Karpas-422 (cell line): Measurements from ENCODE around the gene RABAC1. TPM values are rescaled to one million over a fixed set of nuclear protein-coding genes. Genes with fewer than 3 reads are reported as not detected.
"Not testable (repeated sequence)": the region's sequence is repeated elsewhere in the genome, so short reads cannot be mapped to it uniquely, and the experiment has no call there.

Experiments
- DNase-seq: peaks from one replicate; pipeline ENCODE4 v3.0.0-alpha.2; 2015
- H2AFZ ChIP-seq: fragments of 200-600 bp; sonication (generic); 2 replicates; pipeline ENCODE4 v1.6.1; 2014; ENCODE audit warnings: antibody characterized with exemption, low read length, mixed read lengths
- H3K27ac ChIP-seq: fragments of 200-600 bp; sonication (generic); 2 replicates; pipeline ENCODE4 v1.5.1; 2014; ENCODE audit warnings: mild to moderate bottlenecking, low read length, moderate library complexity
- H3K27me3 ChIP-seq: fragments of 200-600 bp; sonication (generic); 2 replicates; pipeline ENCODE4 v1.6.1; 2014; ENCODE audit warnings: low read length, mixed read lengths
- H3K36me3 ChIP-seq: fragments of 200-600 bp; sonication (generic); 2 replicates; pipeline ENCODE4 v1.6.1; 2014; ENCODE audit warnings: low read length, mixed read lengths; ENCODE audit not compliant: insufficient read depth
- H3K4me1 ChIP-seq: fragments of 200-600 bp; sonication (generic); 2 replicates; pipeline ENCODE4 v1.6.1; 2014; ENCODE audit warnings: mild to moderate bottlenecking, low read length, mixed read lengths
- H3K4me2 ChIP-seq: fragments of 200-600 bp; sonication (generic); 2 replicates; pipeline ENCODE4 v1.6.1; 2014; ENCODE audit warnings: low read length, low read depth, mild to moderate bottlenecking; ENCODE audit not compliant: poor library complexity, severe bottlenecking
- H3K4me3 ChIP-seq: fragments of 200-600 bp; sonication (generic); 2 replicates; pipeline ENCODE4 v1.5.1; 2014; ENCODE audit warnings: mild to moderate bottlenecking, antibody characterized with exemption, low read length, mixed read lengths
- H3K79me2 ChIP-seq: fragments of 200-600 bp; sonication (generic); 2 replicates; pipeline ENCODE4 v1.6.1; 2014; ENCODE audit warnings: mild to moderate bottlenecking, low read length, mixed read lengths
- H3K9ac ChIP-seq: fragments of 200-600 bp; sonication (generic); 2 replicates; pipeline ENCODE4 v1.6.0; 2014; ENCODE audit warnings: low read length
- H3K9me2 ChIP-seq: fragments of 200-600 bp; sonication (generic), shearing (Covaris generic); replicated peaks from 2 replicates; pipeline ENCODE4 v1.6.0; 2014; ENCODE audit warnings: mild to moderate bottlenecking, low read length, moderate library complexity; ENCODE audit not compliant: insufficient read depth
- H3K9me3 ChIP-seq: fragments of 300-700, 200-600 bp; sonication (generic); 2 replicates; pipeline ENCODE4 v1.6.1; 2014; ENCODE audit warnings: low read length, mixed read lengths
- H4K20me1 ChIP-seq: fragments of 200-600 bp; sonication (generic); 2 replicates; pipeline ENCODE4 v1.6.1; 2014; ENCODE audit warnings: mild to moderate bottlenecking, antibody characterized with exemption, low read length, low read depth; ENCODE audit not compliant: insufficient read depth
- total RNA-seq: library from RNA; depleted of rRNA; stranded (reverse); fragments of >200 nt; shearing (Covaris generic); gene quantifications from 2 replicates; pipeline ENCODE4 v1.2.3, GENCODE V29; 2014; ENCODE audit warnings: low replicate concordance

The RABAC1 gene
- total RNA-seq, 1 experiment from 2014 or later, result 270 TPM

DNA sequence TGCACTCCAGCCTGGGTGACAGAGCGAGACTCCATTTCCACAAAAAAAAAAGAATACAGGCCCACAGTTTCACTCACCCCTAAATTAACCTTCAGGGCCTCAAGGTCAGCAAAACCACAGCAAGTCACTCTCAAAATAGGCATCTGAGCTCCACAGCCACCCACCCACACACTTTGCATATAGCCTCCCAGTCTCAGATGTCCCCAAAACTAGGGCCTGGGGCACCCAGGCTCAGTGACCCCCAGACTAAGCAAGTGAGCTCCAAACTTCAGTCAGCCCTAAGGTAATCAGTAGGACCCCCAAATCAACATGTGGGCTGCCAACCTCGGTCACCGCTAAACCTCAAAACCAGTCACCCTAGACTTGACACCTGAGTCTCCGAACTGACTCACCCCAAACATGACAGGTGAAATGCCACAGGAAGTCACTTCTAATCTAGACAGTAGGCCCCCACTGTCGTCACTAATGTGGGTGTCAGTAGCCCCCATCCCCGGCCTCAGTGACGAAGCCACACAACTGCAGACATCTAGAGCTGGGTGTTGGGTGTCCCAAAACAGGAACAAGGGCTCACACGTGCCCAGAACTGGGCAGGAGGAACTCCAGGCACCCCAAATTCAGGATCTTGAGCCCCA is 13.9 kb downstream of the RABAC1 start:
- no peaks in the 10 kb centered on the region for H3K9me3 ChIP-seq
- DNase-seq, result peak; percentile 97
- no peaks in the 10 kb centered on the region for H3K27me3 ChIP-seq
- H3K4me2 ChIP-seq, result peak overlapping the region; percentile 67
- H3K79me2 ChIP-seq, result no peaks in the 10 kb centered on the region
- H2AFZ ChIP-seq, result no peak overlapping the region
- H4K20me1 ChIP-seq, result no peaks in the 10 kb centered on the region
- H3K4me3 ChIP-seq, result peak overlapping the region; percentile 40; the same call in 1 of the 2 replicates
- no peaks in the 10 kb centered on the region for H3K36me3 ChIP-seq
- peak overlapping the region; percentile 98 for H3K27ac ChIP-seq
- H3K9me2 ChIP-seq, result no peaks in the 10 kb centered on the region
- peaks cover 75% of the 10 kb centered on the region for H3K4me1 ChIP-seq
- peak overlapping the region; percentile 73 for H3K9ac ChIP-seq

DNA sequence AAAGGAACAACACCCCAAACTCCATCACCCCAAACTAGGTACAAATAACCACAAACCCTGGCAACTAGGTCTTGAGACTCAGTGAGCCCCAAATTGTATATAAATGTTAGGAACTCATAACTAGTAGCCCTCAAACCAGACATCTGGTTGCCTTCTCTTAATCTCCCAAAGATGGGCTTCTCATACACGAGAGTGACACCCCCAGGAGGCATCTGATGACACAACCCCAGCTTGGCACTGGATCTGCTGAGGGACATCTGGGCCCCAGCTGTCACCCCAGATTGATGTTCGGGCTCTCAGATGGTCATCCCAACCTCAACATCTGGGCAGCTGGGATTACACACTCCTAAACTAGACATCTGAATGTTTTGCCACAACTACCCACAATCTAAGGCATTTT is 14.8 kb downstream of the RABAC1 start:
- H3K4me2 ChIP-seq, result peak overlapping the region; percentile 67

DNA sequence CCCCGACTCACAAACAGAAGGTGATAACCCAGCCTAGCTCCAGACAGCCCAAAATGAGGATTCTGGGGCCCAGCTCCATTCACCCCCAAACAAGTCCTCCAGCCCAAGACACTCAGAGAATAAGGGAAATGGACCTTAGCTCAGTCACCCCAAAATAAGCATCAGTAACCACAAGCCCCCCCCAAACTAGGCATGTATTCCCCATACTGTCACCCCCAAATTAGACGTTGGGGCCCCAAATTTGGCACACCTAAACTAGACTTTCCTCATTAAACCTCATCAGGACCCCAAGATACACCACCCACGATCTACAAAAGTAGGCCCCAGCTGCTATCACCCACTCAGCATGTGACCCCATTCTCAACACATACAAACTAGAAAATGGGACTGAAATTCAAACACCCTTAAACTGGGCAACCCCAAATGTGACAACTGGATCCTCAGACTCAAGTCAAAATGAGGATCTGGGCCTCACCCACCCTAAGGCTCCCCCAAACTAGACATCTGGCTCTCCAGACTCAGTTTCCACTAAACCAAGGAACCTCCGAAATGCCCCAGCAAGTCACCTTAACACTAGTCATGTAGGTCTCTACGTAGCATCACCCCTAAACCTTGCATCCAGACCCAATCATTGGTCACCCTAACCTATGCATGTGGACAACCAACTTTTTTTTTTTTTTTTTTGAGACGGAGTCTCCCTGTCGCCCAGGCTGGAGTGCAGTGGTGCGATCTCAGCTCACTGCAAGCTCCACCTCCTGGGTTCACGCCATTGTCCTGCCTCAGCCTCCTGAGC is 17.5 kb downstream of the RABAC1 start:
- no peaks in the 10 kb centered on the region for H4K20me1 ChIP-seq
- H3K27me3 ChIP-seq, result no peaks in the 10 kb centered on the region
- H3K9ac ChIP-seq, result peak overlapping the region; percentile 99
- H3K36me3 ChIP-seq, result no peaks in the 10 kb centered on the region
- peak overlapping the region; percentile 95 for H3K27ac ChIP-seq
- H3K79me2 ChIP-seq, result no peaks in the 10 kb centered on the region
- H3K9me3 ChIP-seq, result no peaks in the 10 kb centered on the region
- peaks cover 79% of the 10 kb centered on the region for H3K4me1 ChIP-seq
- peak overlapping the region; percentile 86; the same call in 1 of the 2 replicates for H3K4me3 ChIP-seq
- no peak overlapping the region; the same call in 1 of the 2 replicates for H2AFZ ChIP-seq
- no peaks in the 10 kb centered on the region for H3K9me2 ChIP-seq
- peak overlapping the region; percentile 93 for H3K4me2 ChIP-seq
- peak; percentile 67 for DNase-seq

More for the DNA sequence above, 14.8 kb downstream of the RABAC1 start:
- H3K9ac ChIP-seq, result peak overlapping the region; percentile 73
- no peaks in the 10 kb centered on the region for H3K9me3 ChIP-seq
- no peaks in the 10 kb centered on the region for H4K20me1 ChIP-seq
- H3K36me3 ChIP-seq, result no peaks in the 10 kb centered on the region
- H3K79me2 ChIP-seq, result no peaks in the 10 kb centered on the region
- peak overlapping the region; percentile 40 for H3K4me3 ChIP-seq
- H2AFZ ChIP-seq, result no peak overlapping the region
- no peaks in the 10 kb centered on the region for H3K9me2 ChIP-seq
- H3K27ac ChIP-seq, result peak overlapping the region; percentile 98
- no peaks in the 10 kb centered on the region for H3K27me3 ChIP-seq
- peak; percentile 85 for DNase-seq
- H3K4me1 ChIP-seq, result peaks cover 81% of the 10 kb centered on the region

DNA sequence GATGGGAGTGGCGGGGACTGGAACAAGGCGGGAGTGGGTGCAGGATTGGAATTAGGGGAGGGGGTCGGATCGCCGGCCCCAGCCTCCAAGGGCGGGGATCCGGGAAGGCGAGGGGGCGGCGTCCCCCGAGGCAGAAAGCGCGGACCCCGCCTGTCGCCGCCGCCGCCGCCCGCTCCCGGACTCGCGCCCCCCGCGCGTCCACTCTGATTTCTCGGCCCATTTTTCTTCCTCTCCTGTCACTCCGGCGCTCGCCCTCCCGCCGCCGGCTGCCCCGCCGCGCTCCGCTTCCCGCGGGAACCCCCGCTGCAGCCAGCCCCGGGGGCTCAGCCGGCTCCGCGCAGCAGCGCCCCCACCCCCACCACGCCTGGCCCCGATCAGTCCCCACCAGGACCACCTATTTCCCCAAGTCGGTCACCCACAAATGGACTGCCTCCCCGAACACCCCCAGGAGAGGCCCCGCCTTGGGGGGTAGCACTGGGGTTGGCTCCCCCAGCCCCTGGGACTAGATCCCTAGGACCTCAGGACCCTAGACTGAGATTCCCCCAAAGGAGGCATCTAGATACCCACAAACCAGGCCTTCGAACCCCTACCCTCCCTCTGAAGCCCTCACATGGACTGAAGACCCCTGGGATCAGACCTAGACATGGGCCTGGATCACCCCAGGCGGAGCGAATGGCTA is 18.3 kb downstream of the RABAC1 start:
- peak overlapping the region; percentile 52; the same call in 1 of the 2 replicates for H2AFZ ChIP-seq
- H3K9ac ChIP-seq, result peak overlapping the region; percentile 99

DNA sequence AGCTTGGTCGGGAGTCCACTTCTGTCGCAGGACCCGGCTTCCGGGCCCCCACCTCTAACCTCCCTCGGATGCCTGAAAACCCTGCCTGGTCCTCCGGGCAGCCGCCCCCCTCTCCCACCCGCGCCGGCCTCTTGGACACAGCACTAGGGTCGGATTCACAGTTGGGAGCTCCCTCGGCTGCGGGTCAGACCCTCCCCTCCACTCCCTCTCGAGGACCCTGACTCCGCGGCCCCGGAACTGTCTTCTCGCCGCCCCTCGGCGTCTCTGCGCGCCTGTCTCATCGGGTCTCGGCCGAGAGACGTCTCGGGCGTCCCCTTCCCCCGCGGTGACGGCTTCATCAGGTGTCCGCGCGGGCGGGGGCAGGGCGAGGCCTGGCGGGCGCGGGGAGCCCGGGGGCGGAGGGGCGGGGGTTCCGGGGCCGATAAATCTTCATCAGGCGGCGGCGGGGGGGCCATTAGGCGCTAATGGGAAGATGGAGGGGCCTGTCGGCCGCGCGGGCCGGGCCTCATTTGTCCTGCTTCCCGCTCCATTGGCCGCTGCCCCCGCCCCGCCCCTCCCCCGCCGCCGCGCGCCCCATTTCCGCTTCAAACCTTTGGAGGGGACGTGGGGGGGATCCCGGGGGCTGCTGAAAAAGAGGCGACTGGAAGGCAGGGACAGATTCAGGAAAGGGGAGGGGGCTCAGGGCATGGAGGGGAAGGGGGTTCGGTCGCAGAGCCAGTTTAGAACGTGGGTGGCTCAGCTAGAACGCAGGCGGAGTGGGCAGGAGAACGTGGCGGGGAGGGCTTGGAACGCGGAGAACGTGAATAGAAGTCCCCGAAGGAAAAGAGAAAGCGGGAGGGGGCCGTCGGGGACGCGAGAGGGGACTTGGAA is 19.0 kb downstream of the RABAC1 start:
- Histone ChIP-seq H3K36me3 (no peaks in the 10 kb centered on the region), H3K9me2 (no peaks in the 10 kb centered on the region), H2AFZ (0 out of 2 replicates have a peak overlapping the region, but pooled peaks have one; percentile 52), H4K20me1 (no peaks in the 10 kb centered on the region), H3K27me3 (no peaks in the 10 kb centered on the region), H3K9me3 (no peaks in the 10 kb centered on the region), H3K79me2 (no peaks in the 10 kb centered on the region), H3K4me3 (peak overlapping the region; percentile 86), H3K4me2 (peak overlapping the region; percentile 98), H3K27ac (peak overlapping the region; percentile 95), H3K9ac (peak overlapping the region; percentile 99), H3K4me1 (peaks cover 76% of the 10 kb centered on the region)
- DNase-seq, result peak; percentile 89

More for the DNA sequence above, 18.3 kb downstream of the RABAC1 start:
- Histone ChIP-seq H4K20me1 (no peaks in the 10 kb centered on the region), H3K27me3 (no peaks in the 10 kb centered on the region), H3K4me3 (peak overlapping the region; percentile 86), H3K4me2 (peak overlapping the region; percentile 93), H3K9me3 (no peaks in the 10 kb centered on the region), H3K27ac (peak overlapping the region; percentile 95), H3K36me3 (no peaks in the 10 kb centered on the region), H3K9me2 (no peaks in the 10 kb centered on the region), H3K4me1 (peaks cover 79% of the 10 kb centered on the region), H3K79me2 (no peaks in the 10 kb centered on the region)
- DNase-seq, result no peak

DNA sequence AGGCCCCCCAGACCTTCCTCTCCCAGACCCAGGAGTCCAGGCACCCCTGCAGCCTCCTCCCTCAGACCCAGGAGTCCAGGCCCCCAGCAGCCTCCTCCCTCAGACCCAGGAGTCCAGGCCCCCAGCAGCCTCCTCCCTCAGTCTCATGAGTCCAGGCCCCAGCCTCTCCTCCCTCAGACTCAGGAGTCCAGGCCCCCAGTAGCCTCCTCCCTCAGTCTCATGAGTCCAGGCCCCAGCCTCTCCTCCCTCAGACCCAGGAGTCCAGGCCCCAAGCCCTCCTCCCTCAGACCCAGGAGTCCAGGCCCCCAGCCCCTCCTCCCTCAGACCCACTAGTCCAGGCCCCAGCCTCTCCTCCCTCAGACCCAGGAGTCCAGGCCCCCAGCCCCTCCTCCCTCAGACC is 19.9 kb downstream of the RABAC1 start:
- peak overlapping the region; percentile 99 for H3K9ac ChIP-seq
- not testable (repeated sequence) for H3K79me2 ChIP-seq, H3K9me2 ChIP-seq, DNase-seq, H4K20me1 ChIP-seq, H2AFZ ChIP-seq, H3K27me3 ChIP-seq, H3K36me3 ChIP-seq, H3K9me3 ChIP-seq
- peak overlapping the region; percentile 98 for H3K4me2 ChIP-seq
- H3K27ac ChIP-seq, result peak overlapping the region; percentile 95
- H3K4me3 ChIP-seq, result peak overlapping the region; percentile 86; the same call in 1 of the 2 replicates
- H3K4me1 ChIP-seq, result peaks cover 76% of the 10 kb centered on the region

DNA sequence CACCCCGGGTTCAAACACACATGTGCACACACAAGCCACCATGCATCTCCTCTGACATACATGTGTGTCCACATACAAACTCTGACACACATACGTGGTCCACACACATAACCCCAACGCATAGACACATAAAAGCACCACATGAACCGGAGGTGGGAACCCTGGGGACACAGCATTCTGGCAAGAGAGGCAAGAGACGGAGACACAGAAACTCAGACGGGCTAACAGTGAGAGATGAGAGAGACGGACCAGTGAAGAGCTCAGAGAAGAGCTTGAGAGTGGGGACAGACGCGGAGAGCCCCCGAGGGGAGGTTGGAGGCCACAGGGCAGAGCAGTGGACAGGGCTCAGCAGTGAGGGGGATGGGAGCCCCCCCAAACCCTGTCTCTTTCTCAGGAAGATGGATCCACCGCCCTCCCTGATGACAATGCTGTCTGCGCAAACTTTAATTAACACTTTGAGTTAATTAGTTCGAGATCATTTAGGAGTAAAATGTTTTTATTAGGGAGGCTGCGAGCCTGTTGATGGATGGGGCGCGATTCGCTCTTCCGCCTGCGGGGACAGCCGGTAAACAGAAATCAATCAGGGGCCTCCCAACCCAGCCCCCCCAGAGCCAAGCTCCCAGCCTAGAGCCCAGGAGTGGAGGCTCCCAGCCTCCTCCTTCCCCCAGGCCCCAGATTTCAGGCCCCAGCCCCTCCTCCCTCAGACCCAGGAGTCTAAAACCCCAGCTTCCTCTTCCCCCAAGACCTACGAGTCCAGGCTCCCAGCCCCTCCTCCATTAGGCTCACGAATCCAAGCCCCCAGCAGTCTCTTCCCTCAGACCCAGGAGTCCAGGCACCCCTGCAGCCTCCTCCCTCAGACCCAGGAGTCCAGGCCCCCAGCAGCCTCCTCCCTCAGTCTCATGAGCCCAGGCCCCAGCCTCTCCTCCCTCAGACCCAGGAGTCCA is 21.3 kb downstream of the RABAC1 start:
- H3K4me2 ChIP-seq, result peak overlapping the region; percentile 56
- DNase-seq, result peak; percentile 75

More for the DNA sequence above, 21.3 kb downstream of the RABAC1 start:
- Histone ChIP-seq H3K36me3 (no peaks in the 10 kb centered on the region), H3K27me3 (no peaks in the 10 kb centered on the region), H3K4me1 (peaks cover 73% of the 10 kb centered on the region), H3K9me3 (no peaks in the 10 kb centered on the region), H3K9me2 (no peaks in the 10 kb centered on the region), H4K20me1 (no peaks in the 10 kb centered on the region), H3K9ac (peak overlapping the region; percentile 74), H3K4me3 (peak overlapping the region; percentile 46; the same call in 1 of the 2 replicates), H2AFZ (no peak overlapping the region), H3K27ac (peak overlapping the region; percentile 87), H3K79me2 (no peaks in the 10 kb centered on the region)
